ENCODE results near the gene ANKZF1. TPM values are rescaled to one million over a fixed set of nuclear protein-coding genes. Genes with fewer than 3 reads are reported as not detected.

Gene ANKZF1
- total and polyA plus RNA-seq, 10 of the 15 experiments (the other 5 are each of a cell fraction or from before 2014, with no cell fraction given) = 3.1 to 104 (median 35.0) TPM

DNA sequence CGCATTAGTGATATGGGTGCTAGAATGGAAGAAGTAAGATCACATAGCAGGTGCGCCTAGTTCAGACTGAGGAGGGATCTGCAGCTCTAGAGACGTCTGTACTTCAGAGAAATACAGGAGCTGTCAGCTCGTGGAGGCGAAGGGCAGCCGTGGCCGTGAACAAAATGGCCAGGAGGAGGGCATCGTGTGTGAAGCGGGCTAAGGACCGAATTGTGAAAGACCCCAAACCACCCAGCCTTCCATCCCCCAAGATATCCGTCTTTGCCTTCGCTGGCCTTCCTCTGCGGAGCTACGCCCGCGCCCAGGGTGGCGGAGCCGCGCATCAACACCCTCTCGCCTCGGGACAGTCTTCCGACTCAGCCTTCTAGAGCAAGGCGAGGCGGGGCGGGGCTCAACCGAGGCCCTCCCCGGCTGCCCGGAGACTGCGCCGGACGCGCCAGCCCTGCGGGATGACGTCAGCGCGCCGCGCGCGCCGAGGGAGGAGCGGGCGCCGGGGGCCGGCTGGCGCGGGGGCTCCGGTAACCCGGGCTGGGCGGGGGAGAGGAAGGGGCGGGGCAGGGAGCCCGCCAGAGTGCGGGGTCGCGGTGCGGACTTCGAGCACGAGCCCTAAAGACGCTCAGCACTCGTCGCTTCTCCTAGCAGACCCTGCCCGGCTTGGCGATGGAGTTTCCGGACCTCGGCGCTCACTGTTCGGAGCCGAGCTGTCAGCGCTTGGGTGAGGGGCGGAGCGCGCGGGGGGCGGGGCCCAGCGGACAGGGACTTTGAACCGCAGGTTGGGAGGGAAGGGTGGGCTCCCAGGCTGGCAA, 23.1 kb upstream of the ANKZF1 start, which contains the start of gene ZFAND2B (continued):
- TF ChIP-seq SREBF2 (IDR thresholded peaks at IDR 0.05; ENCODE audit: low read length) (no peak), SMARCA5 (IDR thresholded peaks at IDR 0.05) (0 out of 2 replicates have a peak, but pooled peaks have one; percentile 53), NFXL1 (IDR thresholded peaks at IDR 0.05; ENCODE audit: borderline replicate concordance) (no peak), ZSCAN29 (IDR thresholded peaks at IDR 0.05) (no peak), LARP7 (IDR thresholded peaks at IDR 0.05) (0 out of 2 replicates have a peak, but pooled peaks have one; percentile 71), CREM (IDR thresholded peaks at IDR 0.05; ENCODE audit: low read depth) (peak; percentile 66; the same call in 1 of the 2 replicates), POU2F2 (IDR thresholded peaks at IDR 0.05; ENCODE audit: borderline replicate concordance, low read depth, low read length) (no peak; the same call in 2 of the 3 replicates), MXI1 (IDR thresholded peaks at IDR 0.05; ENCODE audit: low read depth, low read length) (peak; percentile 54), SUPT20H (IDR thresholded peaks at IDR 0.05; ENCODE audit: borderline replicate concordance, control insufficient read depth, low read depth, low read length) (no peak), BMI1 (IDR thresholded peaks at IDR 0.05; ENCODE audit: borderline replicate concordance) (no peak), FOS (IDR thresholded peaks at IDR 0.05; ENCODE audit: borderline replicate concordance, extremely low read depth, insufficient read length) (no peak), ATF7 (IDR thresholded peaks at IDR 0.05; ENCODE audit: low read depth) (peak; percentile 73), TCF12 (IDR thresholded peaks at IDR 0.05; ENCODE audit: low read depth, low read length) (peak; percentile 34; the same call in 1 of the 2 replicates), E2F4 (IDR thresholded peaks at IDR 0.05; ENCODE audit: low read depth, low read length) (no peak), IKZF1 (conservative IDR thresholded peaks at IDR 0.05) (peak; percentile 56), SIN3A (IDR thresholded peaks at IDR 0.05; ENCODE audit: low read depth, low read length) (peak; percentile 40; the same call in 1 of the 2 replicates), MYB (IDR thresholded peaks at IDR 0.05; ENCODE audit: borderline replicate concordance, low read depth, low read length) (no peak), MEF2A (IDR thresholded peaks at IDR 0.05; ENCODE audit: insufficient read depth, low read depth, low read length) (no peak), GABPA (IDR thresholded peaks at IDR 0.05; ENCODE audit: low read depth) (no peak), MEF2B (IDR thresholded peaks at IDR 0.05; ENCODE audit: partially characterized antibody, poor library complexity, severe bottlenecking) (peak; percentile 12), CBFB (IDR thresholded peaks at IDR 0.05; ENCODE audit: low read depth) (peak; percentile 64), POLR2A (IDR thresholded peaks at IDR 0.05; ENCODE audit: low read depth, low read length) (peak; percentile 99), YY1 (IDR thresholded peaks at IDR 0.05; ENCODE audit: low read depth, low read length) (peak; percentile 36; the same call in 1 of the 2 replicates)
- TF ChIP-seq, protein P1, sequence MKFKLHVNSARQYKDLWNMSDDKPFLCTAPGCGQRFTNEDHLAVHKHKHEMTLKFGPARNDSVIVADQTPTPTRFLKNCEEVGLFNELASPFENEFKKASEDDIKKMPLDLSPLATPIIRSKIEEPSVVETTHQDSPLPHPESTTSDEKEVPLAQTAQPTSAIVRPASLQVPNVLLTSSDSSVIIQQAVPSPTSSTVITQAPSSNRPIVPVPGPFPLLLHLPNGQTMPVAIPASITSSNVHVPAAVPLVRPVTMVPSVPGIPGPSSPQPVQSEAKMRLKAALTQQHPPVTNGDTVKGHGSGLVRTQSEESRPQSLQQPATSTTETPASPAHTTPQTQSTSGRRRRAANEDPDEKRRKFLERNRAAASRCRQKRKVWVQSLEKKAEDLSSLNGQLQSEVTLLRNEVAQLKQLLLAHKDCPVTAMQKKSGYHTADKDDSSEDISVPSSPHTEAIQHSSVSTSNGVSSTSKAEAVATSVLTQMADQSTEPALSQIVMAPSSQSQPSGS (IDR thresholded peaks at IDR 0.05; ENCODE audit: low read length) = no peak
- TF ChIP-seq, protein P2, sequence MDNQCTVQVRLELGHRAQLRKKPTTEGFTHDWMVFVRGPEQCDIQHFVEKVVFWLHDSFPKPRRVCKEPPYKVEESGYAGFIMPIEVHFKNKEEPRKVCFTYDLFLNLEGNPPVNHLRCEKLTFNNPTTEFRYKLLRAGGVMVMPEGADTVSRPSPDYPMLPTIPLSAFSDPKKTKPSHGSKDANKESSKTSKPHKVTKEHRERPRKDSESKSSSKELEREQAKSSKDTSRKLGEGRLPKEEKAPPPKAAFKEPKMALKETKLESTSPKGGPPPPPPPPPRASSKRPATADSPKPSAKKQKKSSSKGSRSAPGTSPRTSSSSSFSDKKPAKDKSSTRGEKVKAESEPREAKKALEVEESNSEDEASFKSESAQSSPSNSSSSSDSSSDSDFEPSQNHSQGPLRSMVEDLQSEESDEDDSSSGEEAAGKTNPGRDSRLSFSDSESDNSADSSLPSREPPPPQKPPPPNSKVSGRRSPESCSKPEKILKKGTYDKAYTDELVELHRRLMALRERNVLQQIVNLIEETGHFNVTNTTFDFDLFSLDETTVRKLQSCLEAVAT (IDR thresholded peaks at IDR 0.05) = peak; percentile 71
- TF ChIP-seq, protein P3, sequence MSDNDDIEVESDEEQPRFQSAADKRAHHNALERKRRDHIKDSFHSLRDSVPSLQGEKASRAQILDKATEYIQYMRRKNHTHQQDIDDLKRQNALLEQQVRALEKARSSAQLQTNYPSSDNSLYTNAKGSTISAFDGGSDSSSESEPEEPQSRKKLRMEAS (IDR thresholded peaks at IDR 0.05; ENCODE audit: low read depth, low read length) = no peak; the same call in 1 of the 2 replicates
